ENCODE results near the gene NT5C3B.

DNA sequence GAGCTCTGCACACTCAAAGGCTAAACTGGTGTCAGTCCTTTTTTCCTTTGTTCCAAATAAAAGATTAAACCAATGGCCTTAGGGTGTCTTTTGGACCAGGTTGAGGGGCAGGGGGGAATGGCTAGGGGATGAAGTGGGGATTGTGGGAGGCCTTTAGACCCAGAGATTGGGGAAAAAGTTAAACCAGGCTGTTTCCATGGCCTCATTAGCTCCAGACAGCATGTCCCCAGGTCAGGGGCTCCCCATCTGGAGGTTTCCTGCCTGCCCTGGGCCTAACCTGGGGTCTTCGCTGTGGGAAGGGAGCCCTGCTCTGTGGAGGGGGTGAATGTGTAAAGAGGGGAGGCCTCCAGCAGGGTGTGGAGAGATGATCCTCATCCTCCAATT is 12.9 kb downstream of the NT5C3B start:
- no peak for TF ChIP-seq GATA3 (IDR thresholded peaks at IDR 0.05; ENCODE audit: low read depth, low read length)
- TF ChIP-seq GATA2 (IDR thresholded peaks at IDR 0.05; ENCODE audit: low read depth, low read length): no peak

Data from SH-SY5Y (cell line).